ENCODE measurements around the gene LCN15.

GRCh38 chr9:136739509-136739908 lies 24.8 kb downstream of the LCN15 start:
- no peak for TF ChIP-seq CTCF (IDR thresholded peaks at IDR 0.05)
- TF ChIP-seq POLR2A (IDR thresholded peaks at IDR 0.05), result no peak
- no peak for TF ChIP-seq EP300 (IDR thresholded peaks at IDR 0.05)

All from ovary (tissue), 3 donors.